H1 (cell line): Measurements from ENCODE around the gene TRPC4. TPM values are rescaled to one million over a fixed set of nuclear protein-coding genes. Genes with fewer than 3 reads are reported as not detected.

ENCODE experiments used
- CTCF ChIA-PET: fragments of 300-600 bp; sonication (Branson Sonifier 250); formaldehyde crosslinking; loops from one replicate; lab custom pipeline; 2021; ENCODE audit not compliant: partially characterized antibody; lab: Charles Lee
- POLR2A ChIA-PET: fragments of 300-600 bp; sonication (Branson Sonifier 250); formaldehyde crosslinking; loops from one replicate; lab custom pipeline; 2021; ENCODE audit warnings: inconsistent platforms; ENCODE audit not compliant: partially characterized antibody; lab: Charles Lee
- DNase-seq, 2 experiments: peaks; one replicate each; pipeline versions ENCODE4 v3.0.0 to v3.0.0-alpha.2; 2010 to 2022; ENCODE audit warnings: low spot score in 2 of 2, low read depth in 1 of 2, mixed read lengths in 1 of 2
- FAIRE-seq: peaks from 2 replicates; lab custom pipeline; 2011; peaks lifted over from hg19 to GRCh38; lab: Jason Lieb, UNC
- H2AFZ ChIP-seq: 2 replicates; pipeline ENCODE4 v1.8.1; 2012; ENCODE audit warnings: low read length, inconsistent platforms
- H2AK5ac ChIP-seq: 2 replicates; pipeline ENCODE4 v1.6.1; 2013; ENCODE audit warnings: low read depth, low read length
- H2BK120ac ChIP-seq: replicated peaks from 2 replicates; pipeline ENCODE3; 2013; ENCODE audit warnings: low read depth, low read length, inconsistent platforms
- H2BK12ac ChIP-seq: 2 replicates; pipeline ENCODE4 v1.6.1; 2013; ENCODE audit warnings: low read depth, low read length
- H2BK15ac ChIP-seq: 2 replicates; pipeline ENCODE4 v1.6.1; 2013; ENCODE audit warnings: low read length
- H2BK20ac ChIP-seq: 2 replicates; pipeline ENCODE4 v1.6.1; 2013; ENCODE audit warnings: low read length
- H2BK5ac ChIP-seq: 2 replicates; pipeline ENCODE4 v1.6.1; 2013; ENCODE audit warnings: low read depth, low read length
- H3K14ac ChIP-seq: 2 replicates; pipeline ENCODE4 v1.6.1; 2013; ENCODE audit warnings: inconsistent platforms; ENCODE audit not compliant: insufficient read length
- H3K18ac ChIP-seq: 2 replicates; pipeline ENCODE4 v1.6.1; 2013; ENCODE audit warnings: low read length; ENCODE audit errors: extremely low read depth
- H3K23ac ChIP-seq: 2 replicates; pipeline ENCODE4 v1.6.1; 2013; ENCODE audit warnings: inconsistent platforms; ENCODE audit not compliant: insufficient read length
- H3K23me2 ChIP-seq: 2 replicates; pipeline ENCODE4 v1.6.1; 2013; ENCODE audit warnings: low read depth, low read length
- H3K27ac ChIP-seq: 2 replicates; pipeline ENCODE4 v1.6.1; 2011; ENCODE audit warnings: low read depth, low read length, inconsistent platforms
- H3K27me3 ChIP-seq, 4 experiments: replicated peaks in 1 of 4; 1 replicate in 1 of 4; 2 replicates in 3 of 4; pipeline versions ENCODE4 v1.6.1 to v1.8.1; 2011 to 2013; ENCODE audit warnings: low read length in 3 of 4, mild to moderate bottlenecking in 3 of 4, inconsistent platforms in 2 of 4, mixed read lengths in 2 of 4, moderate library complexity in 1 of 4; ENCODE audit not compliant: control insufficient read depth in 3 of 4, insufficient read depth in 3 of 4; ENCODE audit errors: extremely low read depth in 1 of 4
- H3K36me3 ChIP-seq, 4 experiments: 2 replicates each; pipeline versions ENCODE4 v1.6.1 to v1.8.1; 2011 to 2013; ENCODE audit warnings: mild to moderate bottlenecking in 4 of 4, low read length in 3 of 4, moderate library complexity in 2 of 4, control low read depth in 1 of 4, inconsistent platforms in 1 of 4; ENCODE audit not compliant: insufficient read depth in 4 of 4, control insufficient read depth in 2 of 4
- H3K4ac ChIP-seq: replicated peaks from 2 replicates; pipeline ENCODE3; 2013; ENCODE audit warnings: low read length, low read depth, mixed read lengths, inconsistent platforms; ENCODE audit not compliant: insufficient read length
- H3K4me1 ChIP-seq, 4 experiments: replicated peaks in 1 of 4; 1 replicate in 1 of 4; 2 replicates in 3 of 4; pipeline versions ENCODE4 v1.6.1 to v1.8.1; 2011 to 2013; ENCODE audit warnings: low read length in 3 of 4, inconsistent platforms in 2 of 4, mixed read lengths in 1 of 4; ENCODE audit not compliant: insufficient read depth in 4 of 4, control insufficient read depth in 3 of 4
- H3K4me2 ChIP-seq, 2 experiments: 2 replicates each; pipeline versions ENCODE4 v1.6.1 to v1.8.1; 2011 to 2013; ENCODE audit warnings: low read depth in 2 of 2, low read length in 2 of 2, control low read depth in 1 of 2, inconsistent platforms in 1 of 2, mild to moderate bottlenecking in 1 of 2; ENCODE audit not compliant: insufficient read depth in 1 of 2
- H3K4me3 ChIP-seq, 4 experiments: fragments of 200-600, 300-600 bp in 1 of 4; sonication (generic), shearing (Covaris generic), sonication (Bioruptor Twin) in 1 of 4; 2 replicates each; pipeline versions ENCODE4 v1.5.1 to v1.8.1; 2011 to 2016; ENCODE audit warnings: low read length in 4 of 4, low read depth in 3 of 4, control low read depth in 2 of 4, inconsistent platforms in 2 of 4, mild to moderate bottlenecking in 2 of 4, mixed read lengths in 1 of 4, moderate library complexity in 1 of 4; ENCODE audit not compliant: insufficient read depth in 2 of 4; ENCODE audit errors: extremely low read depth in 1 of 4
- H3K56ac ChIP-seq: replicated peaks from 2 replicates; pipeline ENCODE3; 2013; ENCODE audit warnings: low read depth, mild to moderate bottlenecking, mixed read lengths, low read length, inconsistent platforms; ENCODE audit not compliant: insufficient read length
- H3K79me1 ChIP-seq: 2 replicates; pipeline ENCODE4 v1.6.1; 2013; ENCODE audit warnings: low read depth, low read length, control low read depth
- H3K79me2 ChIP-seq, 2 experiments: 2 replicates each; pipeline versions ENCODE4 v1.6.1 to v1.8.1; 2012 to 2013; ENCODE audit warnings: low read length in 2 of 2, mild to moderate bottlenecking in 2 of 2, inconsistent platforms in 1 of 2; ENCODE audit not compliant: insufficient read depth in 2 of 2, control insufficient read depth in 1 of 2
- H3K9ac ChIP-seq, 4 experiments: replicated peaks in 1 of 4; 1 replicate in 1 of 4; 2 replicates in 3 of 4; pipeline versions ENCODE4 v1.6.1 to v1.8.1; 2011 to 2013; ENCODE audit warnings: low read depth in 3 of 4, low read length in 3 of 4, control low read depth in 2 of 4, mild to moderate bottlenecking in 2 of 4, moderate library complexity in 2 of 4, inconsistent platforms in 1 of 4; ENCODE audit errors: extremely low read depth in 1 of 4
- H3K9me3 ChIP-seq, 2 experiments: 2 replicates each; pipeline versions ENCODE4 v1.6.1 to v1.8.1; 2012 to 2013; ENCODE audit warnings: mild to moderate bottlenecking in 2 of 2, moderate library complexity in 2 of 2, control low read depth in 1 of 2, inconsistent platforms in 1 of 2, low read depth in 1 of 2, low read length in 1 of 2, mixed read lengths in 1 of 2; ENCODE audit not compliant: insufficient read depth in 2 of 2
- H4K20me1 ChIP-seq, 2 experiments: replicated peaks in 1 of 2; 2 replicates each; pipeline versions ENCODE3 to v1.8.1; 2011 to 2013; ENCODE audit warnings: inconsistent platforms in 2 of 2, low read length in 2 of 2, mild to moderate bottlenecking in 1 of 2; ENCODE audit not compliant: insufficient read depth in 2 of 2, control insufficient read depth in 1 of 2
- H4K5ac ChIP-seq: 2 replicates; pipeline ENCODE4 v1.6.1; 2013; ENCODE audit warnings: low read length, low read depth, mixed read lengths, inconsistent platforms; ENCODE audit not compliant: insufficient read length
- H4K8ac ChIP-seq: 2 replicates; pipeline ENCODE4 v1.8.0; 2013; ENCODE audit warnings: mild to moderate bottlenecking, moderate library complexity, low read length, inconsistent platforms; ENCODE audit not compliant: insufficient read depth; ENCODE audit errors: extremely low read depth
- H4K91ac ChIP-seq: replicated peaks from 2 replicates; pipeline ENCODE3; 2013; ENCODE audit warnings: low read length, mixed read lengths, inconsistent platforms; ENCODE audit not compliant: insufficient read length
- BCL11A ChIP-seq, 2 experiments: IDR thresholded peaks; one replicate each; pipeline ENCODE4 v1.6.1; 2011; ENCODE audit warnings: low read depth in 2 of 2, low read length in 2 of 2, mild to moderate bottlenecking in 2 of 2
- FOSL1 ChIP-seq: IDR thresholded peaks from 2 replicates; pipeline ENCODE4 v1.6.1; 2011; ENCODE audit warnings: mild to moderate bottlenecking, low read depth, low read length, moderate library complexity; ENCODE audit not compliant: insufficient read depth
- JUND ChIP-seq: IDR thresholded peaks from 2 replicates; pipeline ENCODE4 v1.6.1; 2011; ENCODE audit warnings: mild to moderate bottlenecking, improper control_type of control experiment, low read length
- KDM1A ChIP-seq: fragments of 200-600, 300-600 bp; sonication (generic); IDR thresholded peaks from 2 replicates; pipeline ENCODE4 v1.7.1; 2016; ENCODE audit warnings: mild to moderate bottlenecking, low read length, borderline replicate concordance
- KDM4A ChIP-seq: IDR thresholded peaks from one replicate; pipeline ENCODE4 v1.7.1; 2012; ENCODE audit warnings: low read depth, mild to moderate bottlenecking, moderate library complexity, low read length, inconsistent platforms; ENCODE audit not compliant: severe bottlenecking
- KDM5A ChIP-seq: fragments of 200-600 bp; IDR thresholded peaks from 2 replicates; pipeline ENCODE4 v1.7.1; 2012; ENCODE audit warnings: mild to moderate bottlenecking, low read length, inconsistent platforms, mixed read lengths
- SAP30 ChIP-seq: fragments of 300-600 bp; sonication (generic); IDR thresholded peaks from 2 replicates; pipeline ENCODE4 v1.7.1; 2012; ENCODE audit warnings: low read length, moderate library complexity, mild to moderate bottlenecking, inconsistent platforms; ENCODE audit not compliant: insufficient read depth, insufficient replicate concordance
- SIN3A ChIP-seq, 2 experiments: IDR thresholded peaks in 1 of 2; conservative IDR thresholded peaks in 1 of 2; 2 replicates each; pipeline ENCODE4 v1.6.1; 2011 to 2012; ENCODE audit warnings: low read length in 2 of 2, improper control_type of control experiment in 1 of 2, low read depth in 1 of 2, mild to moderate bottlenecking in 1 of 2
- SUZ12 ChIP-seq: fragments of 200-600 bp; sonication (generic); IDR thresholded peaks from 2 replicates; pipeline ENCODE4 v1.6.1; 2012; ENCODE audit warnings: mild to moderate bottlenecking, inconsistent platforms, low read length, moderate library complexity, mixed read lengths
- WGBS, 2 experiments: shearing (Covaris generic) in 1 of 2; methylation state at CpG; one replicate each; pipeline versions ENCODE4 v1.1.6 to v1.1.7; 2013 to 2015; ENCODE audit warnings: low lambda C conversion rate in 2 of 2, mixed read lengths in 2 of 2, inconsistent platforms in 1 of 2, low coverage in 1 of 2, missing lambda C conversion rate in 1 of 2; ENCODE audit not compliant: insufficient replicate concordance in 2 of 2, insufficient coverage in 1 of 2, insufficient read length in 1 of 2; ENCODE audit errors: extremely low coverage in 1 of 2, missing lambda C conversion rate in 1 of 2; 5-methylcytosine and 5-hydroxymethylcytosine counted together
- polyA plus RNA-seq, 7 experiments: library from polyadenylated mRNA; depleted of rRNA in 3 of 7; stranded (reverse) in 5 of 7; unstranded in 2 of 7; fragments of >200 nt in 5 of 7; fragments of 200-250 nt in 2 of 7; gene quantifications; 1 replicate in 5 of 7; 2 replicates in 1 of 7; 4 replicates in 1 of 7; pipeline versions ENCODE4 v1.2.1 to v1.2.3, GENCODE V29; 2011 to 2013; ENCODE audit warnings: missing spikeins in 2 of 7, mixed read lengths in 2 of 7
- total RNA-seq: library from RNA; stranded (reverse); fragmentation: NEBNext Ultra II Directional; extraction: Animal tissue kit (Norgen Biotek cat#: 25700); gene quantifications from 2 replicates; pipeline ENCODE4 v1.2.1, GENCODE V29; 2021

TRPC4 gene
- total and polyA plus RNA-seq, 2 of the 8 experiments (the other 6 are each of a cell fraction or from before 2014, with no cell fraction given), result 12.3 to 14.7 TPM

- POLR2A ChIA-PET, result no interaction called here
- DNase-seq, result no peak
- WGBS, 2 experiments, result 76% methylated on average over 2 of the region's 2 CpGs; no CpG with 5 or more reads in 1 of the 2 experiments
- H3K56ac ChIP-seq, result no peak overlapping the region
- peaks cover 0 to 3% (median 0%) of the 10 kb centered on the region in 4 experiments; a peak in 1 of 7 replicates for H3K4me1 ChIP-seq
- no peak overlapping the region for H3K4me3 ChIP-seq
- H4K91ac ChIP-seq, result no peak overlapping the region
- no peak overlapping the region for H3K4me2 ChIP-seq
- no peak overlapping the region for H2BK5ac ChIP-seq
- H3K18ac ChIP-seq, result no peak overlapping the region
- CTCF ChIA-PET, result no interaction called here
- H3K27ac ChIP-seq, result no peak overlapping the region
- no peaks in the 10 kb centered on the region; a peak in 2 of 8 replicates for H3K36me3 ChIP-seq
- no peak for FAIRE-seq
- H4K20me1 ChIP-seq, result no peaks in the 10 kb centered on the region
- H2BK15ac ChIP-seq, result no peak overlapping the region
- no peaks in the 10 kb centered on the region for H3K79me2 ChIP-seq
- H4K8ac ChIP-seq, result no peak overlapping the region
- no peak overlapping the region for H2BK20ac ChIP-seq
- no peaks in the 10 kb centered on the region for H3K9me3 ChIP-seq
- H3K14ac ChIP-seq, result no peak overlapping the region
- no peak overlapping the region for H2AFZ ChIP-seq
- H4K5ac ChIP-seq, result no peak overlapping the region
- H3K4ac ChIP-seq, result no peak overlapping the region
- no peak overlapping the region for H2BK12ac ChIP-seq
- no peak overlapping the region for H2AK5ac ChIP-seq
- H3K23me2 ChIP-seq, result no peaks in the 10 kb centered on the region
- no peak for TF ChIP-seq SAP30
- TF ChIP-seq KDM1A, result no peak
- TF ChIP-seq BCL11A (IDR thresholded peaks at IDR 0.05; ENCODE audit: low read depth in 2 of 2, low read length in 2 of 2), result no peak
- no peak for TF ChIP-seq SIN3A (conservative IDR thresholded peaks at IDR 0.05 in 1 of 2, IDR thresholded peaks at IDR 0.05 in 1 of 2; ENCODE audit: low read depth in 1 of 2, low read length in 2 of 2)
- no peak for TF ChIP-seq KDM5A
- no peak for TF ChIP-seq FOSL1
- TF ChIP-seq KDM4A, result no peak
- no peak for TF ChIP-seq SUZ12
- no peak for TF ChIP-seq JUND
- H3K79me1 ChIP-seq, result no peaks in the 10 kb centered on the region
- H3K9ac ChIP-seq, result no peak overlapping the region
- H3K23ac ChIP-seq, result no peak overlapping the region
- H3K27me3 ChIP-seq, result no peaks in the 10 kb centered on the region
- no peak overlapping the region for H2BK120ac ChIP-seq
These were observed 204.2 kb downstream of the TRPC4 start for GRCh38 chr13:37665420-37665819.
